GM12878 (cell line): Measurements from ENCODE around the gene ALX1. TPM values are rescaled to one million over a fixed set of nuclear protein-coding genes. Genes with fewer than 3 reads are reported as not detected.

Experiments used
- ATAC-seq: fragments of 200-7000 bp; cut with Tn5 transposase; 3 replicates; pipeline ENCODE4 v1.9.1; 2020; ENCODE audit warnings: mild to moderate bottlenecking, moderate library complexity
- BruUV-seq: library from RNA; stranded (reverse); fragments of 400-500 nt; replicated peaks from 2 replicates; lab custom pipeline; 2021; lab: Mats Ljungman, UMichigan
- CTCF ChIA-PET: fragments of 300-600 bp; sonication (Branson Sonifier 250); formaldehyde crosslinking; extraction: SDS; loops from one replicate; lab custom pipeline; 2021; ENCODE audit warnings: inconsistent platforms; lab: Yijun Ruan, JAX
- POLR2A ChIA-PET: fragments of 350-600 bp; formaldehyde crosslinking; extraction: SDS; loops from one replicate; lab custom pipeline; 2021; ENCODE audit warnings: inconsistent platforms; lab: Charles Lee
- RAD21 ChIA-PET: fragments of 300-600 bp; sonication (Branson Sonifier 250); formaldehyde crosslinking; loops from one replicate; lab custom pipeline; 2023; ENCODE audit warnings: antibody characterized with exemption; ENCODE audit not compliant: unreplicated experiment; lab: Charles Lee
- SMC1A ChIA-PET: fragments of 300-600 bp; sonication (Branson Sonifier 250); formaldehyde crosslinking; loops from one replicate; lab custom pipeline; 2023; ENCODE audit not compliant: unreplicated experiment, uncharacterized antibody; lab: Charles Lee
- DNase-seq: peaks from one replicate; pipeline ENCODE4 v3.0.0-alpha.2; 2011; ENCODE audit warnings: low read depth, low spot score
- FAIRE-seq: peaks from 3 replicates; lab custom pipeline; 2011; peaks lifted over from hg19 to GRCh38; lab: Jason Lieb, UNC
- H2AFZ ChIP-seq: 2 replicates; pipeline ENCODE4 v1.6.0; 2011; ENCODE audit warnings: low read depth, low read length, control low read depth; ENCODE audit not compliant: control insufficient read depth
- H3K27ac ChIP-seq: 2 replicates; pipeline ENCODE4 v1.5.1; 2011; ENCODE audit warnings: control low read depth; ENCODE audit not compliant: control insufficient read depth, insufficient read depth
- H3K27me3 ChIP-seq, 2 experiments: replicated peaks in 1 of 2; 2 replicates each; pipeline versions ENCODE4 v1.6.0 to v1.6.1; 2011; ENCODE audit warnings: low read length in 1 of 2; ENCODE audit not compliant: control insufficient read depth in 2 of 2, insufficient read depth in 2 of 2
- H3K36me3 ChIP-seq, 2 experiments: 2 replicates each; pipeline ENCODE4 v1.5.1; 2011; ENCODE audit warnings: low read length in 1 of 2; ENCODE audit not compliant: control insufficient read depth in 2 of 2, insufficient read depth in 2 of 2
- H3K4me1 ChIP-seq: 2 replicates; pipeline ENCODE4 v1.6.1; 2011; ENCODE audit warnings: mild to moderate bottlenecking, low read length, moderate library complexity, mixed read lengths; ENCODE audit not compliant: control insufficient read depth, insufficient read depth
- H3K4me2 ChIP-seq: 2 replicates; pipeline ENCODE4 v1.6.0; 2011; ENCODE audit warnings: control low read depth; ENCODE audit not compliant: control insufficient read depth, insufficient read depth
- H3K4me3 ChIP-seq: fragments of 200-600 bp; sonication (generic); 2 replicates; pipeline ENCODE4 v1.5.1; 2016
- H3K79me2 ChIP-seq: 2 replicates; pipeline ENCODE4 v1.6.0; 2011; ENCODE audit warnings: low read length; ENCODE audit not compliant: control insufficient read depth, insufficient read depth
- H3K9ac ChIP-seq: 2 replicates; pipeline ENCODE4 v1.8.0; 2011; ENCODE audit warnings: low read length, control low read depth, mixed read lengths; ENCODE audit not compliant: control insufficient read depth, insufficient read depth
- H3K9me3 ChIP-seq: replicated peaks from 3 replicates; pipeline ENCODE4 v1.5.1; 2011; ENCODE audit warnings: mild to moderate bottlenecking, low read length; ENCODE audit not compliant: control insufficient read depth, insufficient read depth
- H4K20me1 ChIP-seq: 2 replicates; pipeline ENCODE4 v1.6.0; 2011; ENCODE audit not compliant: control insufficient read depth, insufficient read depth
- ASH2L ChIP-seq: fragments of 300-600, 200-600 bp; sonication (generic); IDR thresholded peaks from 2 replicates; pipeline ENCODE4 v1.6.1; 2017; ENCODE audit warnings: low read depth, mild to moderate bottlenecking, borderline replicate concordance
- CREM ChIP-seq: IDR thresholded peaks from 2 replicates; pipeline ENCODE4 v1.6.1; 2014; ENCODE audit warnings: antibody characterized with exemption, low read depth
- EP300 ChIP-seq, 2 experiments: fragments of 150-350 bp in 1 of 2; IDR thresholded peaks; 2 replicates each; pipeline ENCODE4 v1.6.1; 2011 to 2012; ENCODE audit warnings: low read depth in 2 of 2, low read length in 2 of 2, borderline replicate concordance in 1 of 2, improper control_type of control experiment in 1 of 2, inconsistent platforms in 1 of 2; ENCODE audit not compliant: control insufficient read depth in 1 of 2
- ETV6 ChIP-seq, 2 experiments: fragments of 450-650 bp in 1 of 2; IDR thresholded peaks in 1 of 2; conservative IDR thresholded peaks in 1 of 2; 2 replicates each; pipeline ENCODE4 v1.6.1; 2014; ENCODE audit warnings: antibody characterized with exemption in 1 of 2, borderline replicate concordance in 1 of 2, low read depth in 1 of 2, mild to moderate bottlenecking in 1 of 2, moderate library complexity in 1 of 2
- FOS ChIP-seq: IDR thresholded peaks from 3 replicates; pipeline ENCODE4 v1.6.1; 2011; ENCODE audit warnings: borderline replicate concordance; ENCODE audit not compliant: insufficient read length; ENCODE audit errors: extremely low read depth
- FOXM1 ChIP-seq: IDR thresholded peaks from 2 replicates; pipeline ENCODE4 v1.6.1; 2012; ENCODE audit warnings: low read depth, mild to moderate bottlenecking, inconsistent platforms, low read length, moderate library complexity
- JUND ChIP-seq: IDR thresholded peaks from 2 replicates; pipeline ENCODE4 v1.6.1; 2012; ENCODE audit warnings: low read depth, mild to moderate bottlenecking, low read length, improper control_type of control experiment, moderate library complexity
- KDM1A ChIP-seq: fragments of 200-600 bp; sonication (generic); IDR thresholded peaks from 2 replicates; pipeline ENCODE4 v1.6.1; 2016; ENCODE audit warnings: borderline replicate concordance
- NR2C1 ChIP-seq: fragments of 450-650 bp; IDR thresholded peaks from 2 replicates; pipeline ENCODE4 v1.6.1; 2017; ENCODE audit warnings: antibody characterized with exemption, mild to moderate bottlenecking, moderate library complexity
- RAD21 ChIP-seq: IDR thresholded peaks from 2 replicates; pipeline ENCODE4 v1.6.1; 2011; ENCODE audit warnings: mild to moderate bottlenecking, low read depth, low read length, moderate library complexity; ENCODE audit not compliant: insufficient read depth
- TARDBP ChIP-seq: IDR thresholded peaks from 2 replicates; pipeline ENCODE4 v1.6.1; 2016; ENCODE audit warnings: borderline replicate concordance
- TCF12 ChIP-seq: IDR thresholded peaks from 2 replicates; pipeline ENCODE4 v1.6.1; 2011; ENCODE audit warnings: low read depth, mild to moderate bottlenecking, low read length
- TCF3 ChIP-seq: IDR thresholded peaks from 2 replicates; pipeline ENCODE4 v1.6.1; 2012; ENCODE audit warnings: low read depth, mild to moderate bottlenecking, low read length, borderline replicate concordance; ENCODE audit not compliant: insufficient read depth
- WGBS: methylation state at CpG from one replicate; pipeline ENCODE4 v1.1.6; 2016; ENCODE audit warnings: low lambda C conversion rate; ENCODE audit not compliant: insufficient replicate concordance, insufficient coverage; ENCODE audit errors: missing lambda C conversion rate; 5-methylcytosine and 5-hydroxymethylcytosine counted together
- in situ Hi-C: fragments of 300-500 bp; cut with MboI; formaldehyde crosslinking; loops from 9 replicates; pipeline ENCODE4 v1.14.3; 2018; ENCODE audit warnings: mixed read lengths
- intact Hi-C: fragments of 100-400 bp; cut with micrococcal nuclease; formaldehyde crosslinking; loops from one replicate; pipeline ENCODE4 v1.14.2; 2022; ENCODE audit not compliant: unreplicated experiment
- polyA plus RNA-seq, 11 experiments: library from polyadenylated mRNA; depleted of rRNA in 4 of 11; unstranded in 6 of 11; stranded (reverse) in 5 of 11; fragments of >200 nt; fragmentation: Nextera tagmentation in 4 of 11; fragmentation: Illumina TruSeq in 1 of 11; extraction: Ambion mirVana in 4 of 11; extraction: Trizol in 1 of 11; gene quantifications; 1 replicate in 1 of 11; 2 replicates in 10 of 11; pipeline versions ENCODE4 v1.2.1 to v1.2.3, GENCODE V29; 2011 to 2016; ENCODE audit warnings: inconsistent platforms in 2 of 11, missing spikeins in 2 of 11, low read depth in 1 of 11
- total RNA-seq, 4 experiments: library from RNA; depleted of rRNA in 3 of 4; stranded (reverse); fragments of >200 nt in 3 of 4; fragmentation: Illumina TruSeq in 1 of 4; extraction: Trizol in 1 of 4; gene quantifications; 2 replicates each; pipeline versions ENCODE4 v1.2.1 to v1.2.3, GENCODE V29; 2013 to 2021
- TF ChIP-seq, protein P1 (sequence below): IDR thresholded peaks from 2 replicates; pipeline ENCODE4 v1.6.1; 2012; ENCODE audit warnings: low read depth, low read length, improper control_type of control experiment
- TF ChIP-seq, protein P2 (sequence below): IDR thresholded peaks from 2 replicates; pipeline ENCODE4 v1.6.1; 2012; ENCODE audit warnings: mild to moderate bottlenecking, low read depth, low read length

ALX1 gene
- total and polyA plus RNA-seq, 10 of the 15 experiments (the other 5 are each of a cell fraction or from before 2014, with no cell fraction given) = 0.06 TPM; not detected in 9

DNA sequence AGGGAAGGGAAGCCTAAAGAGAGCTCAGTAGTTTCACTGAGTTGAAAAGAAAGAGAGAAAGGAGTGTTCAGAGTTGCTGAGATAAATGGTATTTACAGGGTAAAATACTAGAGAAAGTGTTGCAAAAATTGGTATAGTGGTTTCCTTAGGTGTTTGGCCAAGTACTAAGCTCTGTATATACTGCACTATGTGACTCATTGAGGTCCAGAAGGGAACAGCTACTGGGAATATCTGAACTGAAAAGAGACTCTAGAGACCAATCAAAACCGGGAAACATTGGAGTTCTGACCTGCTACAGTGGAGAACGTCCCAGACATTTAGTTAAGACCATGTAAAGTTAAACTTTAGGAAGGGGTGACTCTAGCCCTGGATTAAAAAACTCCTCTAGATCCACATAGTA, 42.7 kb upstream of the ALX1 start:
- FAIRE-seq = no peak

More for the DNA sequence above, 42.7 kb upstream of the ALX1 start:
- DNase-seq (no peak), ATAC-seq (no peak)
- Histone ChIP-seq H3K36me3 (no peaks in the 10 kb centered on the region), H3K4me3 (no peak overlapping the region), H2AFZ (no peak overlapping the region), H3K27me3 (no peaks in the 10 kb centered on the region), H3K4me2 (no peak overlapping the region), H3K4me1 (no peaks in the 10 kb centered on the region), H3K79me2 (no peaks in the 10 kb centered on the region), H4K20me1 (no peaks in the 10 kb centered on the region), H3K27ac (no peak overlapping the region), H3K9ac (no peak overlapping the region), H3K9me3 (no peaks in the 10 kb centered on the region)
- BruUV-seq = no TSS peak
- TF ChIP-seq CREM (no peak), FOS (no peak), TCF3 (no peak), NR2C1 (no peak), KDM1A (no peak), JUND (no peak), ASH2L (no peak), RAD21 (no peak), TARDBP (no peak), ETV6 (conservative IDR thresholded peaks at IDR 0.05 in 1 of 2, IDR thresholded peaks at IDR 0.05 in 1 of 2; ENCODE audit: borderline replicate concordance in 1 of 2, low read depth in 1 of 2) (no peak), TCF12 (no peak), EP300 (IDR thresholded peaks at IDR 0.05; ENCODE audit: borderline replicate concordance in 1 of 2, control insufficient read depth in 1 of 2, low read depth in 2 of 2, low read length in 2 of 2) (no peak), FOXM1 (no peak)
- TF ChIP-seq, protein P1, sequence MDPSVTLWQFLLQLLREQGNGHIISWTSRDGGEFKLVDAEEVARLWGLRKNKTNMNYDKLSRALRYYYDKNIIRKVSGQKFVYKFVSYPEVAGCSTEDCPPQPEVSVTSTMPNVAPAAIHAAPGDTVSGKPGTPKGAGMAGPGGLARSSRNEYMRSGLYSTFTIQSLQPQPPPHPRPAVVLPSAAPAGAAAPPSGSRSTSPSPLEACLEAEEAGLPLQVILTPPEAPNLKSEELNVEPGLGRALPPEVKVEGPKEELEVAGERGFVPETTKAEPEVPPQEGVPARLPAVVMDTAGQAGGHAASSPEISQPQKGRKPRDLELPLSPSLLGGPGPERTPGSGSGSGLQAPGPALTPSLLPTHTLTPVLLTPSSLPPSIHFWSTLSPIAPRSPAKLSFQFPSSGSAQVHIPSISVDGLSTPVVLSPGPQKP = no peak
- TF ChIP-seq, protein P2, sequence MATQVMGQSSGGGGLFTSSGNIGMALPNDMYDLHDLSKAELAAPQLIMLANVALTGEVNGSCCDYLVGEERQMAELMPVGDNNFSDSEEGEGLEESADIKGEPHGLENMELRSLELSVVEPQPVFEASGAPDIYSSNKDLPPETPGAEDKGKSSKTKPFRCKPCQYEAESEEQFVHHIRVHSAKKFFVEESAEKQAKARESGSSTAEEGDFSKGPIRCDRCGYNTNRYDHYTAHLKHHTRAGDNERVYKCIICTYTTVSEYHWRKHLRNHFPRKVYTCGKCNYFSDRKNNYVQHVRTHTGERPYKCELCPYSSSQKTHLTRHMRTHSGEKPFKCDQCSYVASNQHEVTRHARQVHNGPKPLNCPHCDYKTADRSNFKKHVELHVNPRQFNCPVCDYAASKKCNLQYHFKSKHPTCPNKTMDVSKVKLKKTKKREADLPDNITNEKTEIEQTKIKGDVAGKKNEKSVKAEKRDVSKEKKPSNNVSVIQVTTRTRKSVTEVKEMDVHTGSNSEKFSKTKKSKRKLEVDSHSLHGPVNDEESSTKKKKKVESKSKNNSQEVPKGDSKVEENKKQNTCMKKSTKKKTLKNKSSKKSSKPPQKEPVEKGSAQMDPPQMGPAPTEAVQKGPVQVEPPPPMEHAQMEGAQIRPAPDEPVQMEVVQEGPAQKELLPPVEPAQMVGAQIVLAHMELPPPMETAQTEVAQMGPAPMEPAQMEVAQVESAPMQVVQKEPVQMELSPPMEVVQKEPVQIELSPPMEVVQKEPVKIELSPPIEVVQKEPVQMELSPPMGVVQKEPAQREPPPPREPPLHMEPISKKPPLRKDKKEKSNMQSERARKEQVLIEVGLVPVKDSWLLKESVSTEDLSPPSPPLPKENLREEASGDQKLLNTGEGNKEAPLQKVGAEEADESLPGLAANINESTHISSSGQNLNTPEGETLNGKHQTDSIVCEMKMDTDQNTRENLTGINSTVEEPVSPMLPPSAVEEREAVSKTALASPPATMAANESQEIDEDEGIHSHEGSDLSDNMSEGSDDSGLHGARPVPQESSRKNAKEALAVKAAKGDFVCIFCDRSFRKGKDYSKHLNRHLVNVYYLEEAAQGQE = no peak
- intact Hi-C loops = no loop called here
- 0% methylated on average over 2 of the region's 2 CpGs for WGBS
- ChIA-PET POLR2A (no interaction called here), RAD21 (no interaction called here), CTCF (no interaction called here), SMC1A (no interaction called here)
- in situ Hi-C loops = no loop called here
